Central memory CD8-positive, alpha-beta T cell (primary cell): Measurements from ENCODE around the gene AXIN1.
A peak's percentile ranks its signal among the peaks of the same experiment; 100 is the strongest.
"Not testable (repeated sequence)": the region's sequence is repeated elsewhere in the genome, so short reads cannot be mapped to it uniquely, and the experiment has no call there.

ENCODE experiments used
- ATAC-seq: fragments of 150-1000 bp; cut with Tn5 transposase; replicated peaks from 2 replicates; pipeline ENCODE4 v1.10.0; 2022; ENCODE audit warnings: mild to moderate bottlenecking, moderate FRiP score, moderate number of reproducible peaks; ENCODE audit not compliant: poor library complexity, severe bottlenecking; ENCODE audit errors: extremely low read depth
- DNase-seq, 2 donors: peaks; one replicate each; pipeline ENCODE4 v3.0.0; 2021; ENCODE audit warnings: low spot score in 2 of 2
- H3K27ac Mint-ChIP-seq: one replicate; pipeline ENCODE4 v1.8.0; 2022; ENCODE audit warnings: low read depth, mild to moderate bottlenecking, moderate library complexity, mixed read lengths
- H3K27me3 Mint-ChIP-seq: one replicate; pipeline ENCODE4 v1.8.0; 2022; ENCODE audit warnings: mixed read lengths
- H3K36me3 Mint-ChIP-seq: one replicate; pipeline ENCODE4 v1.8.0; 2022; ENCODE audit warnings: mild to moderate bottlenecking, moderate library complexity, mixed read lengths; ENCODE audit not compliant: insufficient read depth
- H3K4me1 Mint-ChIP-seq: one replicate; pipeline ENCODE4 v1.8.0; 2022; ENCODE audit warnings: mixed read lengths
- H3K4me3 Mint-ChIP-seq: one replicate; pipeline ENCODE4 v1.8.0; 2022; ENCODE audit warnings: mild to moderate bottlenecking, moderate library complexity, mixed read lengths
- H3K9me3 Mint-ChIP-seq: one replicate; pipeline ENCODE4 v1.8.0; 2022; ENCODE audit warnings: mixed read lengths

AXIN1 gene

GRCh38 chr16:351804-352520 lies 561 bp downstream of the AXIN1 start:
- ATAC-seq, result peak; percentile 38
- H3K27me3 Mint-ChIP-seq, result no peaks in the 10 kb centered on the region
- peak overlapping the region; percentile 25 for H3K27ac Mint-ChIP-seq
- H3K36me3 Mint-ChIP-seq, result peaks cover 23% of the 10 kb centered on the region
- DNase-seq, result no peak
- H3K4me1 Mint-ChIP-seq, result peaks cover 41% of the 10 kb centered on the region
- H3K4me3 Mint-ChIP-seq, result peak overlapping the region; percentile 80
- H3K9me3 Mint-ChIP-seq, result no peaks in the 10 kb centered on the region

GRCh38 chr16:350203-350602 lies 2.3 kb downstream of the AXIN1 start:
- Mint-ChIP-seq H3K27me3 (no peaks in the 10 kb centered on the region), H3K27ac (no peak overlapping the region), H3K9me3 (no peaks in the 10 kb centered on the region), H3K4me1 (peaks cover 55% of the 10 kb centered on the region), H3K4me3 (no peak overlapping the region), H3K36me3 (peaks cover 30% of the 10 kb centered on the region)
- ATAC-seq (no peak), DNase-seq (no peak)

GRCh38 chr16:349211-349610 lies 3.3 kb downstream of the AXIN1 start:
- DNase-seq (no peak), ATAC-seq (no peak)
- peaks cover 36% of the 10 kb centered on the region for H3K36me3 Mint-ChIP-seq
- H3K27ac Mint-ChIP-seq, result no peak overlapping the region
- no peaks in the 10 kb centered on the region for H3K9me3 Mint-ChIP-seq
- no peak overlapping the region for H3K4me3 Mint-ChIP-seq
- no peaks in the 10 kb centered on the region for H3K27me3 Mint-ChIP-seq
- peaks cover 54% of the 10 kb centered on the region for H3K4me1 Mint-ChIP-seq

- ATAC-seq, H3K27ac Mint-ChIP-seq, DNase-seq, H3K27me3 Mint-ChIP-seq, H3K9me3 Mint-ChIP-seq, H3K4me3 Mint-ChIP-seq: not testable (repeated sequence)
- peaks cover 37% of the 10 kb centered on the region for H3K36me3 Mint-ChIP-seq
- peaks cover 47% of the 10 kb centered on the region for H3K4me1 Mint-ChIP-seq
Measured at GRCh38 chr16:348495-348894, 4.0 kb downstream of the AXIN1 start.

GRCh38 chr16:347203-347602 lies 5.3 kb downstream of the AXIN1 start:
- Mint-ChIP-seq H3K4me3 (peak overlapping the region; percentile 2), H3K27ac (peak overlapping the region; percentile 27)

GRCh38 chr16:346587-346986 lies 5.9 kb downstream of the AXIN1 start:
- H3K4me3 Mint-ChIP-seq, result peak overlapping the region; percentile 65
- H3K4me1 Mint-ChIP-seq, result peaks cover 64% of the 10 kb centered on the region
- ATAC-seq, result no peak
- H3K27ac Mint-ChIP-seq, result no peak overlapping the region
- H3K9me3 Mint-ChIP-seq, result no peaks in the 10 kb centered on the region
- H3K27me3 Mint-ChIP-seq, result no peaks in the 10 kb centered on the region
- no peak for DNase-seq
- peaks cover 43% of the 10 kb centered on the region for H3K36me3 Mint-ChIP-seq

More at GRCh38 chr16:347203-347602, 5.3 kb downstream of the AXIN1 start:
- no peak for DNase-seq
- no peaks in the 10 kb centered on the region for H3K9me3 Mint-ChIP-seq
- H3K4me1 Mint-ChIP-seq, result peaks cover 58% of the 10 kb centered on the region
- no peak for ATAC-seq
- no peaks in the 10 kb centered on the region for H3K27me3 Mint-ChIP-seq
- H3K36me3 Mint-ChIP-seq, result peaks cover 43% of the 10 kb centered on the region

GRCh38 chr16:345772-346171 lies 6.8 kb downstream of the AXIN1 start:
- ATAC-seq, result no peak
- Mint-ChIP-seq H3K36me3 (peaks cover 38% of the 10 kb centered on the region), H3K4me3 (peak overlapping the region; percentile 65), H3K9me3 (no peaks in the 10 kb centered on the region), H3K27ac (no peak overlapping the region), H3K4me1 (peaks cover 63% of the 10 kb centered on the region), H3K27me3 (no peaks in the 10 kb centered on the region)
- no peak for DNase-seq

GRCh38 chr16:342455-343213 lies 9.9 kb downstream of the AXIN1 start:
- no peaks in the 10 kb centered on the region for H3K9me3 Mint-ChIP-seq
- H3K4me3 Mint-ChIP-seq, result peak overlapping the region; percentile 7
- DNase-seq (no peak), ATAC-seq (no peak)
- H3K27me3 Mint-ChIP-seq, result no peaks in the 10 kb centered on the region
- peaks cover 35% of the 10 kb centered on the region for H3K36me3 Mint-ChIP-seq
- H3K27ac Mint-ChIP-seq, result no peak overlapping the region
- H3K4me1 Mint-ChIP-seq, result peaks cover 63% of the 10 kb centered on the region

- not testable (repeated sequence) for ATAC-seq, H3K9me3 Mint-ChIP-seq, DNase-seq, H3K27ac Mint-ChIP-seq, H3K4me3 Mint-ChIP-seq, H3K27me3 Mint-ChIP-seq
- Mint-ChIP-seq H3K36me3 (peaks cover 35% of the 10 kb centered on the region), H3K4me1 (peaks cover 57% of the 10 kb centered on the region)
Measured at GRCh38 chr16:341974-342336, 10.6 kb downstream of the AXIN1 start.

- not testable (repeated sequence) for H3K4me3 Mint-ChIP-seq, ATAC-seq, H3K27me3 Mint-ChIP-seq, H3K9me3 Mint-ChIP-seq, DNase-seq, H3K27ac Mint-ChIP-seq
- peaks cover 35% of the 10 kb centered on the region for H3K36me3 Mint-ChIP-seq
- H3K4me1 Mint-ChIP-seq, result peaks cover 52% of the 10 kb centered on the region
Measured at GRCh38 chr16:341095-341973, 11.2 kb downstream of the AXIN1 start.

- ATAC-seq, result no peak
Measured at GRCh38 chr16:340370-341091, 12.0 kb downstream of the AXIN1 start.

GRCh38 chr16:339680-340079 lies 12.8 kb downstream of the AXIN1 start:
- no peaks in the 10 kb centered on the region for H3K27me3 Mint-ChIP-seq
- H3K36me3 Mint-ChIP-seq, result peaks cover 25% of the 10 kb centered on the region
- H3K4me3 Mint-ChIP-seq, result peak overlapping the region; percentile 74
- peaks cover 52% of the 10 kb centered on the region for H3K4me1 Mint-ChIP-seq
- peak overlapping the region; percentile 39 for H3K27ac Mint-ChIP-seq
- ATAC-seq (peak; percentile 43), DNase-seq (no peak)
- no peaks in the 10 kb centered on the region for H3K9me3 Mint-ChIP-seq

More at GRCh38 chr16:340370-341091, 12.0 kb downstream of the AXIN1 start:
- no peaks in the 10 kb centered on the region for H3K27me3 Mint-ChIP-seq
- H3K27ac Mint-ChIP-seq, result peak overlapping the region; percentile 39
- DNase-seq, result no peak
- peaks cover 30% of the 10 kb centered on the region for H3K36me3 Mint-ChIP-seq
- H3K4me3 Mint-ChIP-seq, result peak overlapping the region; percentile 74
- H3K9me3 Mint-ChIP-seq, result no peaks in the 10 kb centered on the region
- peaks cover 52% of the 10 kb centered on the region for H3K4me1 Mint-ChIP-seq
